Ovary (tissue), 9 donors: ENCODE data around the gene CPT1B. TPM values are rescaled to one million over a fixed set of nuclear protein-coding genes. Genes with fewer than 3 reads are reported as not detected.

Experiments
- DNase-seq, 5 donors: peaks; one replicate each; pipeline ENCODE4 v3.0.0-alpha.2; 2019 to 2020
- H3K27ac ChIP-seq, 2 donors: fragments of 200-600 bp; one replicate each; pipeline versions ENCODE4 v1.5.1 to v1.8.0; 2019 to 2022
- H3K27me3 ChIP-seq: fragments of 200-600 bp; one replicate; pipeline ENCODE4 v1.8.0; 2022
- H3K36me3 ChIP-seq: fragments of 200-600 bp; sonication (generic); one replicate; pipeline ENCODE4 v1.5.1; 2019
- H3K4me1 ChIP-seq: one replicate; pipeline ENCODE4 v1.8.1; 2013; ENCODE audit warnings: mild to moderate bottlenecking, moderate library complexity; ENCODE audit not compliant: insufficient read depth
- H3K4me3 ChIP-seq: fragments of 200-600 bp; sonication (generic); one replicate; pipeline ENCODE4 v1.5.1; 2017
- H3K9me3 ChIP-seq, 2 donors: fragments of 200-600 bp in 1 of 2; sonication (generic) in 1 of 2; one replicate each; pipeline versions ENCODE4 v1.5.1 to v1.8.1; 2013 to 2019; ENCODE audit warnings: mild to moderate bottlenecking in 1 of 2, moderate library complexity in 1 of 2
- CTCF ChIP-seq, 3 donors: fragments of 450-650 bp in 2 of 3; fragments of 200-600 bp in 1 of 3; IDR thresholded peaks; one replicate each; pipeline versions ENCODE4 v1.5.1 to v1.8.0; 2016 to 2022; ENCODE audit warnings: antibody characterized with exemption in 3 of 3, mild to moderate bottlenecking in 1 of 3
- EP300 ChIP-seq: sonication (generic); formaldehyde crosslinking; IDR thresholded peaks from one replicate; pipeline ENCODE4 v1.6.1; 2017; ENCODE audit warnings: antibody characterized with exemption
- POLR2A ChIP-seq: fragments of 450-650 bp; IDR thresholded peaks from one replicate; pipeline ENCODE4 v1.6.1; 2017; ENCODE audit warnings: antibody characterized with exemption, mild to moderate bottlenecking, moderate library complexity
- WGBS, 3 donors: extraction: QIAGEN DNeasy Blood & Tissue Kit in 1 of 3; methylation state at CpG; one replicate each; pipeline versions ENCODE4 v1.1.5 to v1.1.7; 2013 to 2017; 5-methylcytosine and 5-hydroxymethylcytosine counted together
- intact Hi-C, 4 donors: fragments of 100-400 bp; cut with DNase I; formaldehyde crosslinking; loops; one replicate each; pipeline versions ENCODE4 v1.11.0 to v1.15.1; 2022 to 2023
- polyA plus RNA-seq, 2 donors: library from polyadenylated mRNA; stranded (reverse); fragments of 200-250 nt in 1 of 2; fragments of 350-450 nt in 1 of 2; fragmentation: Illumina TruSeq in 1 of 2; extraction: RNeasy Lipid Tissue Mini Kit (QIAGEN cat#74804) in 1 of 2; gene quantifications; one replicate each; pipeline ENCODE4 v1.2.3, GENCODE V29; 2013 to 2014
- total RNA-seq, 7 donors: library from RNA; depleted of rRNA in 2 of 7; stranded (reverse); fragments of >200 nt in 2 of 7; fragmentation: NEBNext Ultra II Directional in 3 of 7; extraction: Animal tissue kit (Norgen Biotek cat#: 25700) in 3 of 7; gene quantifications; one replicate each; pipeline versions ENCODE4 v1.1.0 to v1.2.4, GENCODE V29; 2016 to 2023
- donor health status: DM: no; HTN: no; CAD: no; lungs with moderate emphysema.
- donor health status: DM: no; HTN: no; CAD: no.
- donor health status: Bipolar disorder and iron deficiency.
- donor health status: DM: yes; HTN: yes; CAD: no.
- donor health status: DM: no; HTN: no; CAD: no.
- donor health status: DM: yes; HTN: yes; CAD: no.

CPT1B gene
- total and polyA plus RNA-seq, 9 donors, result 2.5 to 10.6 (median 4.4) TPM

GRCh38 chr22:50548040-50548920 is 29.9 kb downstream of the CPT1B start:
- H3K9me3 ChIP-seq, result no peaks in the 10 kb centered on the region
- no peaks in the 10 kb centered on the region for H3K4me1 ChIP-seq
- TF ChIP-seq EP300 (no peak), CTCF (IDR thresholded peaks at IDR 0.05) (no peak), POLR2A (no peak)
- WGBS, 3 donors, result 5 to 11% (median 6%) methylated on average over 43 to 56 of the region's 56 CpGs
- H3K27ac ChIP-seq, result no peak overlapping the region
- intact Hi-C loops, result no loop called here
- no peak for DNase-seq
- no peaks in the 10 kb centered on the region for H3K36me3 ChIP-seq
- peaks cover 7% of the 10 kb centered on the region for H3K27me3 ChIP-seq
- H3K4me3 ChIP-seq, result no peak overlapping the region

- H3K27me3 ChIP-seq, result peaks cover 7% of the 10 kb centered on the region
- DNase-seq, result no peak
- intact Hi-C loops, result no loop called here
Measured at GRCh38 chr22:50547263-50547985, 30.8 kb downstream of the CPT1B start.

GRCh38 chr22:50546326-50547262 is 31.6 kb downstream of the CPT1B start:
- Histone ChIP-seq H3K9me3 (no peaks in the 10 kb centered on the region), H3K36me3 (no peaks in the 10 kb centered on the region), H3K27ac (no peak overlapping the region), H3K27me3 (peaks cover 7% of the 10 kb centered on the region), H3K4me1 (no peaks in the 10 kb centered on the region), H3K4me3 (no peak overlapping the region)
- intact Hi-C loops, result no loop called here
- DNase-seq, result no peak
- no peak for TF ChIP-seq EP300
- no peak for TF ChIP-seq POLR2A
- no peak for TF ChIP-seq CTCF (IDR thresholded peaks at IDR 0.05)
- WGBS, 3 donors, result 25 to 54% (median 26%) methylated on average over 29 to 78 of the region's 78 CpGs

More at GRCh38 chr22:50547263-50547985, 30.8 kb downstream of the CPT1B start:
- H3K9me3 ChIP-seq, result no peaks in the 10 kb centered on the region
- no peaks in the 10 kb centered on the region for H3K36me3 ChIP-seq
- no peak overlapping the region for H3K27ac ChIP-seq
- no peaks in the 10 kb centered on the region for H3K4me1 ChIP-seq
- 9 to 14% (median 12%) methylated on average over 26 to 34 of the region's 35 CpGs for WGBS, 3 donors
- no peak overlapping the region for H3K4me3 ChIP-seq
- TF ChIP-seq EP300, result no peak
- no peak for TF ChIP-seq CTCF (IDR thresholded peaks at IDR 0.05)
- no peak for TF ChIP-seq POLR2A
